Neuronal stem cell (in vitro differentiated cells): ENCODE results near the gene MSH2. TPM values are rescaled to one million over a fixed set of nuclear protein-coding genes. Genes with fewer than 3 reads are reported as not detected.

Source experiments
- DNase-seq: peaks from one replicate; pipeline ENCODE4 v3.0.0-alpha.2; 2013; ENCODE audit warnings: low spot score
- H2AFZ ChIP-seq: one replicate; pipeline ENCODE4 v1.6.1; 2013; ENCODE audit warnings: mild to moderate bottlenecking, low read length, inconsistent platforms
- H2AK5ac ChIP-seq: 2 replicates; pipeline ENCODE4 v1.6.1; 2013; ENCODE audit warnings: low read depth, mild to moderate bottlenecking, inconsistent platforms, low read length, moderate library complexity, mixed read lengths
- H2BK120ac ChIP-seq: 2 replicates; pipeline ENCODE4 v1.6.1; 2013; ENCODE audit warnings: low read depth, mild to moderate bottlenecking, inconsistent platforms, low read length, moderate library complexity, mixed read lengths
- H2BK12ac ChIP-seq: one replicate; pipeline ENCODE4 v1.6.1; 2013; ENCODE audit warnings: low read length, inconsistent platforms
- H2BK15ac ChIP-seq: 2 replicates; pipeline ENCODE4 v1.6.1; 2013; ENCODE audit warnings: mild to moderate bottlenecking, low read length, inconsistent platforms, mixed read lengths
- H2BK5ac ChIP-seq: one replicate; pipeline ENCODE4 v1.6.1; 2013; ENCODE audit warnings: inconsistent platforms, mild to moderate bottlenecking, low read length, moderate library complexity
- H3K14ac ChIP-seq: one replicate; pipeline ENCODE4 v1.6.1; 2013; ENCODE audit warnings: low read length, inconsistent platforms
- H3K18ac ChIP-seq: 2 replicates; pipeline ENCODE4 v1.6.1; 2013; ENCODE audit warnings: low read length, inconsistent platforms
- H3K23ac ChIP-seq: 2 replicates; pipeline ENCODE4 v1.6.1; 2013; ENCODE audit warnings: low read depth, mild to moderate bottlenecking, mixed read lengths, low read length, inconsistent platforms; ENCODE audit not compliant: poor library complexity
- H3K27ac ChIP-seq: replicated peaks from 3 replicates; pipeline ENCODE4 v1.5.1; 2013; ENCODE audit warnings: low read length, inconsistent platforms
- H3K27me3 ChIP-seq, 3 experiments: 2 replicates each; pipeline ENCODE4 v1.6.1; 2013; ENCODE audit warnings: low read length in 3 of 3, mild to moderate bottlenecking in 2 of 3, inconsistent platforms in 1 of 3, low read depth in 1 of 3, mixed read lengths in 1 of 3, moderate library complexity in 1 of 3; ENCODE audit not compliant: control insufficient read depth in 3 of 3, insufficient read depth in 3 of 3
- H3K36me3 ChIP-seq, 2 donors: replicated peaks in 1 of 2; 2 replicates each; pipeline ENCODE4 v1.6.1; 2013; ENCODE audit warnings: low read length in 2 of 2; ENCODE audit not compliant: control insufficient read depth in 2 of 2, insufficient read depth in 2 of 2
- H3K4ac ChIP-seq: 2 replicates; pipeline ENCODE4 v1.6.1; 2013; ENCODE audit warnings: inconsistent platforms, mild to moderate bottlenecking, low read length, moderate library complexity
- H3K4me1 ChIP-seq, 2 donors: 1 replicate in 1 of 2; 2 replicates in 1 of 2; pipeline ENCODE4 v1.6.1; 2013; ENCODE audit warnings: low read length in 2 of 2, low read depth in 1 of 2; ENCODE audit not compliant: control insufficient read depth in 2 of 2, insufficient read depth in 1 of 2
- H3K4me2 ChIP-seq: one replicate; pipeline ENCODE4 v1.6.1; 2013; ENCODE audit warnings: mild to moderate bottlenecking, low read length, inconsistent platforms; ENCODE audit not compliant: insufficient read depth, poor library complexity, severe bottlenecking
- H3K4me3 ChIP-seq, 2 donors: 2 replicates each; pipeline ENCODE4 v1.5.1; 2013; ENCODE audit warnings: low read length in 2 of 2, mild to moderate bottlenecking in 2 of 2, inconsistent platforms in 1 of 2, moderate library complexity in 1 of 2
- H3K79me1 ChIP-seq: one replicate; pipeline ENCODE4 v1.6.1; 2013; ENCODE audit warnings: low read depth, mild to moderate bottlenecking, inconsistent platforms, low read length, moderate library complexity
- H3K9ac ChIP-seq: one replicate; pipeline ENCODE4 v1.6.1; 2013; ENCODE audit warnings: mild to moderate bottlenecking, low read depth, low read length, inconsistent platforms; ENCODE audit not compliant: poor library complexity
- H3K9me3 ChIP-seq, 2 donors: replicated peaks in 1 of 2; 2 replicates each; pipeline versions ENCODE3 to v1.6.1; 2013; ENCODE audit warnings: low read length in 2 of 2, mild to moderate bottlenecking in 2 of 2, inconsistent platforms in 1 of 2, low read depth in 1 of 2, mixed read lengths in 1 of 2, moderate library complexity in 1 of 2; ENCODE audit not compliant: control insufficient read depth in 2 of 2, insufficient read depth in 1 of 2
- H4K8ac ChIP-seq: one replicate; pipeline ENCODE4 v1.6.1; 2013; ENCODE audit warnings: low read depth, mild to moderate bottlenecking, inconsistent platforms, low read length, moderate library complexity
- H4K91ac ChIP-seq: one replicate; pipeline ENCODE4 v1.6.1; 2013; ENCODE audit warnings: low read length, low read depth, mild to moderate bottlenecking, inconsistent platforms; ENCODE audit not compliant: poor library complexity
- WGBS, 2 donors: extraction: QIAGEN DNeasy Blood & Tissue Kit; methylation state at CpG; one replicate each; pipeline ENCODE4 v1.1.7; 2013; ENCODE audit warnings: missing lambda C conversion rate in 2 of 2, mixed read lengths in 1 of 2; ENCODE audit not compliant: insufficient read length in 2 of 2, insufficient replicate concordance in 1 of 2; ENCODE audit errors: extremely low coverage in 2 of 2; 5-methylcytosine and 5-hydroxymethylcytosine counted together
- polyA plus RNA-seq, 2 experiments: library from polyadenylated mRNA; stranded (reverse); fragments of 200-250 nt; gene quantifications; one replicate each; pipeline ENCODE4 v1.2.3, GENCODE V29; 2013

Gene MSH2
- 49.9 TPM for polyA plus RNA-seq (2013, experiment 1 of 2)
- polyA plus RNA-seq (2013, experiment 2 of 2), result 49.3 TPM

GRCh38 chr2:47402805-47403608 lies at the start of gene MSH2:
TSS of gene MSH2 (plus strand) at chr2:47403156. CDS start at chr2:47403192, 36 bp downstream.
- Histone ChIP-seq H3K18ac (peak within 1 kb of the TSS; percentile 100), H3K4me2 (peak within 1 kb of the TSS; percentile 64), H3K27me3 (no peaks in the 10 kb centered on the region), H3K4me3 (peak within 1 kb of the TSS; percentile 89 to 91), H4K8ac (peak within 1 kb of the TSS; percentile 82), H3K14ac (peak within 1 kb of the TSS; percentile 99), H2BK12ac (no peak within 1 kb of the TSS), H2AFZ (peak within 1 kb of the TSS; percentile 97), H3K4me1 (peaks cover 0 to 3% of the 10 kb centered on the region in 2 donors), H3K9ac (peak within 1 kb of the TSS; percentile 98), H2BK5ac (peak within 1 kb of the TSS; percentile 66), H4K91ac (peak within 1 kb of the TSS; percentile 85), H3K23ac (peak within 1 kb of the TSS; percentile 98), H3K9me3 (peaks cover 2 to 25% of the 10 kb centered on the region in 2 donors), H2BK120ac (no peak within 1 kb of the TSS), H3K79me1 (peaks cover 4% of the 10 kb centered on the region), H3K4ac (peak within 1 kb of the TSS; percentile 98), H3K36me3 (peaks cover 3 to 40% of the 10 kb centered on the region in 2 donors), H2AK5ac (peak within 1 kb of the TSS; percentile 99), H2BK15ac (peak within 1 kb of the TSS; percentile 92), H3K27ac (peak within 1 kb of the TSS; percentile 85)
- DNase-seq, result peak; percentile 83
- no CpG with 5 or more reads among the region's 73 CpGs for WGBS, 2 donors

DNA sequence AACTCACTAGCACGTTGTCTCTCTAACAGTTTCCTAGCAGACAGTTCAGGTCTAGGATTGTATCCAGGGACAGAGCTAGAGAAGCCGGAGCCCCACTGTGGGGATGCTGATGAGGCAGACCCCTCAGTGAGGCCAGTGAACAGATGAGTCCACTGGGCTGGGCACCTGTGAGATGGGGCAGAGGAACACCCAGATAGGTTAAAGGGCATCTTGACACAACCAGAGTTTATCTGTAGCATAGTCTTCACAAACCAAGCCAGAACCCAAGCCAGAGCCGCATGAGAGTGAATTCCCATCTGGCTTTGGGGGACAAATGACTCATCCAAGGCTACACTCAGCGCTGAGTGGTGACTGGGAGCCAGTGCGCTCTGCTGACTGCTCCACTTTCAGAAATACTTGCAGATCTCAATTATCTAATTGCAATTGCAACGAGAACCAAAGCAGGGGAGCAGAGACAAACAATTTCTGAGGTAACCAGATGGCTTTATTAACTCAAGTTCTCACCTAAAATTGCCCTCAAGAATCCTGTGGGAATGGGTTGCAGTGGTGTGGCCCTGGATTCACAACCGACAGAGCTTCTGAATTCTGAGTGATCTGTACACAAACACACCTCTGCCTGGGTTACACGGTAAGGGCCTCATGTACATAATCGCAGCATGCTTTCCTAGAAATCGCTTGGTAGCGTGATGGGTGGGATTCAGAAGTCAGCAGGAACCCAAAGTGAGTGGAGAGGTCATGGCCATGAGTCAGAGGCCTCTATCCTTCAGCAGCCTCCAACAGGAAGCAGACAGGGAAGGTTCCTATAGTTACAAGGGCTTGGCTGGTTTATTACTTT lies 48.7 kb upstream of the MSH2 start:
- H2BK120ac ChIP-seq, result no peak overlapping the region
- H2AK5ac ChIP-seq, result no peak overlapping the region
- H3K14ac ChIP-seq, result no peak overlapping the region
- H3K9ac ChIP-seq, result no peak overlapping the region
- no peaks in the 10 kb centered on the region for H3K36me3 ChIP-seq
- no CpG with 5 or more reads among the region's 11 CpGs for WGBS, 2 donors
- H3K27ac ChIP-seq, result no peak overlapping the region
- no peak for DNase-seq
- H4K8ac ChIP-seq, result no peak overlapping the region
- H3K18ac ChIP-seq, result no peak overlapping the region
- H2BK12ac ChIP-seq, result no peak overlapping the region
- no peaks in the 10 kb centered on the region for H3K9me3 ChIP-seq
- H2AFZ ChIP-seq, result peak overlapping the region; percentile 60
- no peak overlapping the region for H2BK15ac ChIP-seq
- no peak overlapping the region for H3K23ac ChIP-seq
- no peak overlapping the region for H4K91ac ChIP-seq
- H2BK5ac ChIP-seq, result no peak overlapping the region
- H3K4me2 ChIP-seq, result no peak overlapping the region
- no peaks in the 10 kb centered on the region for H3K79me1 ChIP-seq
- H3K4ac ChIP-seq, result no peak overlapping the region
- peaks cover 1 to 3% of the 10 kb centered on the region in 2 donors for H3K4me1 ChIP-seq
- no peaks in the 10 kb centered on the region for H3K27me3 ChIP-seq
- no peak overlapping the region for H3K4me3 ChIP-seq

DNA sequence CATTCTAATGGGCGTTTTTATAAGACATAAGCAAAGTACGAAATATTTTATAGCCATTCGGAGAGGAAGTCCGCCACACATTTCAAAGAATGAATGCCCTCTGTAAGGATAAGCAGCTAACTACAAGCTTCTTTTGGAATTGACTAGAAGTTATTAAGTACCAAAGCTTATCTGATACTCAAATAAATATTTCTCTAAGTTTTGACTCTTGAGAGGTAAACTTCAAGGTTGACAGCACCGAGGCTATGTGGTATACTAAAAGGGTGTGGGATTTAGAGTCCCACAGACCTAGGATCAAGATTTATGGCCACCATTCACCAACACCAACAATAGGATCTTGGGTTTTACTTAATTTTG lies 48.1 kb upstream of the MSH2 start:
- no peak overlapping the region for H3K4ac ChIP-seq
- no peaks in the 10 kb centered on the region for H3K9me3 ChIP-seq
- no peak for DNase-seq
- H3K27me3 ChIP-seq, result no peaks in the 10 kb centered on the region
- H3K4me2 ChIP-seq, result no peak overlapping the region
- H3K36me3 ChIP-seq, result no peaks in the 10 kb centered on the region
- H3K27ac ChIP-seq, result no peak overlapping the region
- no peak overlapping the region for H2AK5ac ChIP-seq
- no peak overlapping the region for H3K4me3 ChIP-seq
- no peak overlapping the region for H3K23ac ChIP-seq
- H3K14ac ChIP-seq, result no peak overlapping the region
- no peak overlapping the region for H4K91ac ChIP-seq
- WGBS, 2 donors, result no CpG with 5 or more reads among the region's 5 CpGs
- no peak overlapping the region for H3K18ac ChIP-seq
- no peak overlapping the region for H2BK15ac ChIP-seq
- H3K79me1 ChIP-seq, result no peaks in the 10 kb centered on the region
- no peak overlapping the region for H3K9ac ChIP-seq
- no peak overlapping the region for H2BK5ac ChIP-seq
- no peak overlapping the region for H4K8ac ChIP-seq
- peak overlapping the region; percentile 60 for H2AFZ ChIP-seq
- peaks cover 1 to 3% of the 10 kb centered on the region in 2 donors for H3K4me1 ChIP-seq
- no peak overlapping the region for H2BK12ac ChIP-seq
- no peak overlapping the region for H2BK120ac ChIP-seq

- Histone ChIP-seq H3K4me2 (no peak overlapping the region), H2BK15ac (no peak overlapping the region), H3K36me3 (no peaks in the 10 kb centered on the region), H3K4me1 (peaks cover 1 to 3% of the 10 kb centered on the region in 2 donors), H3K27me3 (no peaks in the 10 kb centered on the region), H3K18ac (no peak overlapping the region), H3K4me3 (no peak overlapping the region), H4K91ac (no peak overlapping the region), H3K79me1 (no peaks in the 10 kb centered on the region), H4K8ac (no peak overlapping the region), H2BK5ac (no peak overlapping the region), H2AFZ (peak overlapping the region; percentile 2), H3K14ac (no peak overlapping the region), H3K23ac (no peak overlapping the region), H2AK5ac (no peak overlapping the region), H3K9ac (no peak overlapping the region), H2BK120ac (no peak overlapping the region), H2BK12ac (no peak overlapping the region), H3K4ac (no peak overlapping the region), H3K9me3 (no peaks in the 10 kb centered on the region), H3K27ac (no peak overlapping the region)
- no peak for DNase-seq
- WGBS, 2 donors, result no CpG with 5 or more reads among the region's 4 CpGs
Observed at GRCh38 chr2:47357483-47357882, 45.5 kb upstream of the MSH2 start.
